Renal cortical epithelial cell (primary cell): ENCODE measurements around the gene ACTR5. TPM values are rescaled to one million over a fixed set of nuclear protein-coding genes. Genes with fewer than 3 reads are reported as not detected.

Experiments
- DNase-seq: peaks from one replicate; pipeline ENCODE4 v3.0.0-alpha.2; 2011; ENCODE audit warnings: low read depth
- total RNA-seq: library from RNA; depleted of rRNA; stranded (reverse); fragments of >200 nt; gene quantifications from 2 replicates; pipeline ENCODE4 v1.2.3, GENCODE V29; 2014

Gene ACTR5
- 7.5 and 8.3 TPM in 2 replicates for total RNA-seq

- DNase-seq: peak; percentile 57
These were observed at the start of gene ACTR5 for GRCh38 chr20:38748097-38748860. Gene ACTR5, plus strand, starts transcription at chr20:38748460. Its CDS starts 19 bp downstream, at chr20:38748479.

- DNase-seq: no peak
These were observed 49.7 kb upstream of the ACTR5 start for GRCh38 chr20:38698541-38698940.

- no peak for DNase-seq
These were observed 48.1 kb upstream of the ACTR5 start for GRCh38 chr20:38700141-38700540.

- no peak for DNase-seq
These were observed 47.3 kb upstream of the ACTR5 start for GRCh38 chr20:38700926-38701325.

GRCh38 chr20:38703526-38703925 is 44.7 kb upstream of the ACTR5 start:
- no peak for DNase-seq

GRCh38 chr20:38704136-38704535 is 44.1 kb upstream of the ACTR5 start:
- DNase-seq: no peak

GRCh38 chr20:38706509-38706908 is 41.8 kb upstream of the ACTR5 start:
- no peak for DNase-seq

GRCh38 chr20:38714308-38714707 is 34.0 kb upstream of the ACTR5 start:
- DNase-seq: no peak

- no peak for DNase-seq
These were observed 32.6 kb upstream of the ACTR5 start for GRCh38 chr20:38715646-38716045.

- DNase-seq: no peak
These were observed 25.6 kb upstream of the ACTR5 start for GRCh38 chr20:38722683-38723016.

GRCh38 chr20:38723017-38723847 is 25.0 kb upstream of the ACTR5 start:
- DNase-seq: peak; percentile 4

GRCh38 chr20:38723848-38724625 is 24.2 kb upstream of the ACTR5 start, which contains the start of gene SLC32A1:
Gene SLC32A1, plus strand, starts transcription at chr20:38724486. Its CDS starts 239 bp downstream, at chr20:38724725.
- no peak for DNase-seq

GRCh38 chr20:38724626-38725147 is 23.6 kb upstream of the ACTR5 start:
- DNase-seq: no peak

- no peak for DNase-seq
These were observed 22.9 kb upstream of the ACTR5 start for GRCh38 chr20:38725148-38725901.

- no peak for DNase-seq
These were observed 22.1 kb upstream of the ACTR5 start for GRCh38 chr20:38725931-38726803.

- DNase-seq: no peak
These were observed 21.3 kb upstream of the ACTR5 start for GRCh38 chr20:38726804-38727606.

GRCh38 chr20:38727607-38728190 is 20.6 kb upstream of the ACTR5 start:
- DNase-seq: no peak

GRCh38 chr20:38728191-38728781 is 20.0 kb upstream of the ACTR5 start:
- no peak for DNase-seq
